HG02970 (cell line): Measurements from ENCODE around the gene GNAS-AS1.

Experiments used
- ATAC-seq: cut with Tn5 transposase; IDR thresholded peaks from one replicate; pipeline ENCODE4 v1.9.1; 2021; ENCODE audit warnings: mild to moderate bottlenecking, moderate library complexity, moderate number of reproducible peaks; ENCODE audit not compliant: unreplicated experiment, low FRiP score

Gene GNAS-AS1

DNA sequence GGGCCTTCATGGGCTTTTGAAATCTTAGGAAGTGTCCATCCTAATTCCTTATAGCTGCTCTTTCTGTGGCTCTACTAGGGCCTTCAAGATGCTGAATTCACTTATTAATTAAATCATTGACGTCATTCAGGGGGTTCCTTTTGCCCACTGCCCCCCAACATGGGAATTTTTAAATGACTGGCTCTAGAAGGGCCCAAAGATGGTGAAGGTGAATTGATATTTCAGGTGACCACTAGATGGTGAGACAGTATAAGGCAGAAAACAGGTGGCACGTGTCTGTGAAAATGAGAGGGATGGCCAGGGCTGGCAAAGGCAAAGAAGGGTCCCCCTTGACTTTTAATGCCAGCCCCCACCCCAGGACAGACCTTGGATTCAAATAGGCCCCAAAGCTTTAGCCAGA is 13.6 kb upstream of the GNAS-AS1 start:
- no peak for ATAC-seq

DNA sequence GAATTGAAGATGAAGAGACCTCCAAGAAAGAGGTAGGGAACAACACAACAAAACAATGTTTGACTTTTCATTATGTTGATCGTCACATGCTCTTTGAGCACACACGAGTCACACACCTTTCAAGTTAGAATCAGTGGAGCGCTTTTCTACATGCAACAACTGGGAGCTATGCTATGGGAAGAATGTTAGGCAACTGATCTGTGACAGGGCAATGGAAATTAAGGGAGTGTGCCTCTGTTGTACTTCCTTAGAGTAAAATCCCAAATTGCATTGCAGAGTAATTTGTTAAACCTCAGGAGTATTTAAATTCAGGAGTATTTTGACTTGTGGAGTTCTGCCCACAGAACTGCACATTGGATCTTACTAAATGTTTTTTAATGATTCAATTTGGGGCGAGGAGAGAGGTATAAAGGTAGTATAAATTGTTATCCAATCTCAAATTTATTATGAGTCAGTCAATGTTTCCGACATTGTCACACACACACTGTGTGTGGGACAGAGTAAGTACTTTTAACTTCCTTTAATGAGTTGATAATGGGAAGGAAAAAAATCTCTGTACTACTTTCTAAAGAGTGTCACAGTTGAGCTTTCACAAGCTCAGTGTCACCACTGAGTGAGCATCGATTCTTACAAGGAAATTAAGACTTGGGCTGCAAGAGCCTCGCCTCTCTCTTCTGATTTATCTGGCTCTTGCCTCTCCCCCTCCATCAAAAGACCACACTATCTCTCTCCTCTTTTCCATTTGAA is 12.5 kb upstream of the GNAS-AS1 start:
- ATAC-seq: no peak

DNA sequence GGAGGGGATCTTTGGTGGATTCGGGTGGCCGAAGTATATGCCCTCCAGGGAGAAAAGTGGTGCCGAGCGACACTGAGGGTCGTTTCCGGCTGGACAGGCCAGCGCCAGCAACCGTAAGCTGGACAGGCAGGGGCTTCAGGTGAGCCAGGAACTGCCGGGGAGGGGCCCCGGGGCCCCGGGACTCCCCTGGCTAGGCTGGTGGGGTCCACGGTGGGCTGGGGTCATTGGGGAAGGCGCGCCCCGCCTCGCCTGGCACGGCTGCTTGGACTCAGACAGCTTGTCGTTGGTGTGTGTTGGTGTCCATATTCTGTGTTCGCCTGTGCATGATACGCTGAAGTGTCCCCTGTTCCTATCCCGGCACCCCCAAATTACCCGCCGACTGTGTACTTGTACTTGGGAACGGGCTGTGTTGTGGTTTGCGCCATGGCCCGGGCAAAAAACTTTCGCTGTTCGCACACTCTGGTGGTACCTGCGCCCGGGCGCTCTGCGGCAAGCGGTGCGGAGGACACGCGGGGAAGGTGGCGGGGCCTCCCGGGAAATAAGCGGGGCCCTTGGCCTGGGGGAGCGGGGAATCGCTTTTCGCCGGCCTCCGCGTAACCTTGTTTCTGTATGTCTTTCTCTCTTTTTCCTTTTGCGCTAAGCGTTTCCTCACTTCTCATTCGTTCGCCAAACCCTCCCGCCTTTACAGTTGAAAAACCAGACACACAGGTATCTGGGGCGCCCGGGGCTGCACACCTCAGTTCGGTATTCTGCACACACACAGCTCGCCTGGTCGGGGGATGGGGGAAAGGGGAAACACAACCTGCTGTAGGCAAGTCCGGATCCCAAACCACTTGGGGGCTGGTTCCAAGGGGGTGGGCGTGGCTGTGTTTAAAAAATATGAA is 5.0 kb upstream of the GNAS-AS1 start:
- ATAC-seq: no peak

DNA sequence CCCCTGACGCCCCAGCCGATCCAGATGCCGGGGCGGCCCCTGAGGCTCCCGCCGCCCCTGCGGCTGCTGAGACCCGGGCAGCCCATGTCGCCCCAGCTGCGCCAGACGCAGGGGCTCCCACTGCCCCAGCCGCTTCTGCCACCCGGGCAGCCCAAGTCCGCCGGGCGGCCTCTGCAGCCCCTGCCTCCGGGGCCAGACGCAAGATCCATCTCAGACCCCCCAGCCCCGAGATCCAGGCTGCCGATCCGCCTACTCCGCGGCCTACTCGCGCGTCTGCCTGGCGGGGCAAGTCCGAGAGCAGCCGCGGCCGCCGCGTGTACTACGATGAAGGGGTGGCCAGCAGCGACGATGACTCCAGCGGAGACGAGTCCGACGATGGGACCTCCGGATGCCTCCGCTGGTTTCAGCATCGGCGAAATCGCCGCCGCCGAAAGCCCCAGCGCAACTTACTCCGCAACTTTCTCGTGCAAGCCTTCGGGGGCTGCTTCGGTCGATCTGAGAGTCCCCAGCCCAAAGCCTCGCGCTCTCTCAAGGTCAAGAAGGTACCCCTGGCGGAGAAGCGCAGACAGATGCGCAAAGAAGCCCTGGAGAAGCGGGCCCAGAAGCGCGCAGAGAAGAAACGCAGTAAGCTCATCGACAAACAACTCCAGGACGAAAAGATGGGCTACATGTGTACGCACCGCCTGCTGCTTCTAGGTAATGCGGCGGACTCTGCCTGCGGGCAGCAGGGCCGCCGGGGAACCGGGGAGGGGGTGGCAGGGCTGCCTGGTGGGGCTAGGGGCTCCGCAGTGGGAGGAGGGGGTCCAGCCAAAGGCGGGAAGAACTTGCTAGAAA is 4.2 kb upstream of the GNAS-AS1 start:
- no peak for ATAC-seq

DNA sequence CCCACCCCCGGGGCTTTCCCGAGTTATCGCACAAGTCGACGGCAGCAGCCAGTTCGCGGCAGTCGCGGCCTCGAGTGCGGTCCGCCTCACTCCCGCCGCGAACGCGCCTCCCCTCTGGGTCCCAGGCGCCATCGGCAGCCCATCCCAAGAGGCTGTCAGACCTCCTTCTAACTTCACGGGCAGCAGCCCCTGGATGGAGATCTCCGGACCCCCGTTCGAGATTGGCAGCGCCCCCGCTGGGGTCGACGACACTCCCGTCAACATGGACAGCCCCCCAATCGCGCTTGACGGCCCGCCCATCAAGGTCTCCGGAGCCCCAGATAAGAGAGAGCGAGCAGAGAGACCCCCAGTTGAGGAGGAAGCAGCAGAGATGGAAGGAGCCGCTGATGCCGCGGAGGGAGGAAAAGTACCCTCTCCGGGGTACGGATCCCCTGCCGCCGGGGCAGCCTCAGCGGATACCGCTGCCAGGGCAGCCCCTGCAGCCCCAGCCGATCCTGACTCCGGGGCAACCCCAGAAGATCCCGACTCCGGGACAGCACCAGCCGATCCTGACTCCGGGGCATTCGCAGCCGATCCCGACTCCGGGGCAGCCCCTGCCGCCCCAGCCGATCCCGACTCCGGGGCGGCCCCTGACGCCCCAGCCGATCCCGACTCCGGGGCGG is 3.4 kb upstream of the GNAS-AS1 start:
- ATAC-seq: no peak

DNA sequence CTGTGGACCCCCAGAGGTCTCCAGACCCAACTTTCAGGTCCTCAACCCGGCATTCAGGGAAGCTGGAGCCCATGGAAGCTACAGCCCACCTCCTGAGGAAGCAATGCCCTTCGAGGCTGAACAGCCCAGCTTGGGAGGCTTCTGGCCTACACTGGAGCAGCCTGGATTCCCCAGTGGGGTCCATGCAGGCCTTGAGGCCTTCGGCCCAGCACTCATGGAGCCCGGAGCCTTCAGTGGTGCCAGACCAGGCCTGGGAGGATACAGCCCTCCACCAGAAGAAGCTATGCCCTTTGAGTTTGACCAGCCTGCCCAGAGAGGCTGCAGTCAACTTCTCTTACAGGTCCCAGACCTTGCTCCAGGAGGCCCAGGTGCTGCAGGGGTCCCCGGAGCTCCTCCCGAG is 2.8 kb upstream of the GNAS-AS1 start:
- ATAC-seq: no peak

DNA sequence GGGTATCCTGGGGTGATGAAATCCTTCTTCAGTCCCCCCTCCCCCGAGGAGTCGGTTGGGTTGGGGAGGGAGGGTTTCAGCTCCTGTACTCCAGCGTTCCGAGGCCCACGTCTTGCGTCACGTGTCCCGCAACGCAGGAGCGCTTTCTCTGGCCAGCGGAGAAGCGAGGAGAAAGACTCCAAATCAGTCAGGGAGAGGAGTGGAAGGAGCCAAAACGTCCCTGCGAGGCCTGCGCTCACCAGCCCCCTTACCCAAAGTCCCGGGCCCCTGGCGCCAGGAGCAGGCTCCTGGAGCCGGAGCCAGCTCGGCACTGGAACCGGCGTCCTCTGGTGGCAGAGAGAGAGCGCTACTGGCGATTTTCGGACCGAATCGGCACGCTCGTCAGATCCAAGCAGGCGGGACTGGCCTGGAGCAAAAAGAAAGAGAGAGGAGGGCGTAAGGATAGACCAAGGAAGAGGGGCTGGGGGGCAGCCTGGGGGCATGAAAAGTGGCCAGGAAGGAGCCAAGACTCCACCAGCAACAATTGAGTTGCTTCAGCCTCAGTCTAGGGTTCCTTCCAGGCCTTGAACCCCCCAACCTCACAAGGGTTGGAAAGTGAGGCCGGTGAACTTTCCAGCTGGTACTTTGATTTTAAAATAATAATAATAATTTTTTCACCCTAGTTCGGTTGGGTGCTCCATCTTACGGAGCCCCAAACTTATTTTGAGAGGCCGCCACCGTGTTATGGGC is 2.0 kb upstream of the GNAS-AS1 start, which contains the start of gene GNAS:
GNAS (plus strand) TSS at position 174 of the 729 bp plus-strand sequence.
- no peak for ATAC-seq

DNA sequence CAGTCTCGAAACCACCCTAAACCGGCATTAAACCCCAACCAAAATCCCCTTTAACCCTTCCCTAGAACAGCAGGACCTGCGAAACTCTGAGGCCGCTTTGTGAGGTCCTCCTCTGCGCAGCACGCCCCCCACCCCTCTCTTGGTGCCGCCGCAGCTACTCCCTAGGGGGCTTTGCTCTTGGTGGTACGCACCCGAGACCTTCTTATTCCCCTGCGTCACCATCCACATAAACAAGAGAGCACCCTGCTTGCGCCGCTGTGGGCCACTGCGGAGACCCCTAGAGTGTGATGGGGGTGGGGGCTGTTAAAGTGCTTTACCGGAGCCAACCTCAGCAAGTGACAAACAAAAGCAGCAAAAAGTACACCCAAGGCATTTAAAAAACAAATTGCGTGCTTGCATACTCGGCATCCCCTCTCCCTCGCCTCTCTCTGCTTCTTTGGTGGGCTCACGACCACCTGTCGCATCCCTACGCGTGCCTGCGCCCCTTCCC is 1.3 kb upstream of the GNAS-AS1 start:
- ATAC-seq: no peak

DNA sequence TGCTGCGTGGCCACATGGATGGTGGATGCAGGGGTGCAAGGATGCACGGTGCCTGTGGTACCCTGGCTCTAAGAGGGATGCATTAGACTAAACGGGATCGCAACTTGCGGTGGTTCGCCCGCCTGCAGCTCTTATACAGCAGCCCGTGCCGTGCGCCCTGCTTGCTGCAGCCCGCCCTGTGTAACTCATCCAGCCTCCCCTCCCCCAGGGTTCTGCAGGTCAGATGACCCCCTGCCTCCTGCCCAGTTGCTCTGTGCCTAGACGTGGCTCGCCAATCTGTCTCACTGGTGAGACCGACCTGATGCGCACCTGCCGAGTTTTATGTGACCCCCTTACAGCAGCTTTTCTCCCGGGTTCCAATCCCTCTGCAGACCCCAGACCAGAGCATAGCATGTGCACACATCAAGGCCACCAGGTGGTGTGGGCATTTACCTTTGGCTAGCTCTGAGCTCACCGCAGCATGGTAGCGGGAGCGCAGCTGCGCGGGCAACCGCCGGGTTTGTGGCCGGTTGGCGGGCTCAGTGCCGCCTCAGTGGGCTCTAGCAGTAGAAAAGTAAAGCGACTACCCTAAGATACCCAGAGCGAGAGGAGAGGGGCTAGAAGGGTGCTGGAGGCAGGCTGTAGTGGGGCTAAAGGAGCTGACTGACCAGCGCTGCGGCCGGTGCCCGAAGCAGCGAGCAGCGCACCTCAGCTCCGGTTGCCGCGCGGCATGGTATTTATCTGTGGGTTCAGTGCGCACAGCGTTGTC is 693 bp upstream of the GNAS-AS1 start:
- ATAC-seq: no peak

DNA sequence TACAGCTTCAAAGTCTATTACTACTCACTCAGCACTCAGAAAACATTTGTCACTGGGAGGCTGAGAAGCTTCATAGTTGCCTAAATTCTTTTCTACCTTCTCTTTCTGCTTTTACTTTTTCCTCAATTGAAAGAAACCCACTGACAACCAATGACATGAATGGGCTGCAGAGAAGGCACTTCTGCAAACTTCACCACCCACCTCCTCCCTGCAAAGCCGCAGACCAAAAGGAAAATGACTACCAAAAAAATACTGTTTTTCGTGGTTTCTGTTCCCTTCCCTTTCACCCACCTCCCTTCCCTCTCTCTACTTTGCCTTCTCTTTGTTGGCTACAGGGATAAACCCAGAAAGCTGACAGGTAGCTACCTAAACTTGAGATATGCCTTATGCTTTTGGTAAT is 3.2 kb downstream of the GNAS-AS1 start:
- ATAC-seq: no peak

DNA sequence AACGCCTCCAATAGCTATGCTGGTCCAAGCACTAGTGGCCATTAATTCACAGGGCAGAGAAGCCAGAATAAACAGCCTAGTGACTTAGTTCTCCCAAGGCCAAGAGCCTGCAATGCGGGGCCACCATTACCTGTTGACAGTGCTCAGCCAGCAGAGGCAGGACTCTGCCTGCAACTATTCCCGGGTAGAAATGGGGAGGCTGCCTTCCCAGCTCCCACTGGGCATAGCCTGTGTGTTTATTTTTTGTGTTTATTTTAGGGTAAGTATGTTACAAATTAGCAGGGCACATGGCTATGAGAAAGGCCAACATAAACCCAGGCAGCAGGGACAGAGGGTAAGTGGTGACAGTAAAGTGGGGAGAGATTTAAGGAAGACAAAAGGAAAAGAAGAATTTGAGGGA is 5.0 kb downstream of the GNAS-AS1 start:
- no peak for ATAC-seq

DNA sequence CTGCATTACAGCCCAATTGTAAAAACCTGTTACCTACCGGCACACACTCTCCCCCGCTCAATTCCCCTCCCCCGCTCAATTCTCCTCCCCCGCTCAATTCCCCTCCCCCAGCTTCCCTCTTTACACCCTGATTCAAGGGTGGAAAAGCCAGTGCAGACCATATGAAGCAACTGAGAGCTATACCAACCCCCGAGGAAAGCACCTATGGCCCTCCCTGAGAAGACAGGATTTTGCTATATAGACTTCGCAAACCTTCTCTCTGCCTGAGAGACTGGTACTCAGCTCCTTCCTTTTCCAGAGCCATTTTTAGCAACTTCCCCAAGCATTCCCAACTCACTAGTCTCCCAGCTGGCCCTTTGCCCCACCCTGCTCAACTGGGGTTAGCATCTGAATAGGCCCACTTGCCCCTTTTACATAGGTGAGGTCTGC is 7.6 kb downstream of the GNAS-AS1 start:
- ATAC-seq: no peak

DNA sequence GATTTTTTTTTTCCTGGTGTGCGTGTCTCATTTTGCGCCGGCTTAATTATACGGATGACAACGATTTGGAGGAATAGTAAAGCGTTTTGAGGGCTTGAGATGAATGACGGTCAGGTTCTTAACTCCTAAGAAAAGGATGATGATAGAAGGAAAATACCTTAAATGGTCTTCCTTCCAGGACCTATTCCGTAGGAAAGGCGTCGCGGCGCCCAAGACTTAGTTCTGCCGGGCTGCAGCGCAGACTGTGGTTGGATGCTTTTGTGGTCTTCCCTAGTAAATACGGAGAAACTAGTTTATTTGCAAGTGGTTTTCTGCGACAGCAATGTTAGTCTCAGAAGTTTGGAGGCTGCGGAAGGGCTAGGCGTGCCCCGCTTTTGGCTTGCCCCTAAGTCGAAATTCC is 8.4 kb downstream of the GNAS-AS1 start:
- ATAC-seq: no peak

DNA sequence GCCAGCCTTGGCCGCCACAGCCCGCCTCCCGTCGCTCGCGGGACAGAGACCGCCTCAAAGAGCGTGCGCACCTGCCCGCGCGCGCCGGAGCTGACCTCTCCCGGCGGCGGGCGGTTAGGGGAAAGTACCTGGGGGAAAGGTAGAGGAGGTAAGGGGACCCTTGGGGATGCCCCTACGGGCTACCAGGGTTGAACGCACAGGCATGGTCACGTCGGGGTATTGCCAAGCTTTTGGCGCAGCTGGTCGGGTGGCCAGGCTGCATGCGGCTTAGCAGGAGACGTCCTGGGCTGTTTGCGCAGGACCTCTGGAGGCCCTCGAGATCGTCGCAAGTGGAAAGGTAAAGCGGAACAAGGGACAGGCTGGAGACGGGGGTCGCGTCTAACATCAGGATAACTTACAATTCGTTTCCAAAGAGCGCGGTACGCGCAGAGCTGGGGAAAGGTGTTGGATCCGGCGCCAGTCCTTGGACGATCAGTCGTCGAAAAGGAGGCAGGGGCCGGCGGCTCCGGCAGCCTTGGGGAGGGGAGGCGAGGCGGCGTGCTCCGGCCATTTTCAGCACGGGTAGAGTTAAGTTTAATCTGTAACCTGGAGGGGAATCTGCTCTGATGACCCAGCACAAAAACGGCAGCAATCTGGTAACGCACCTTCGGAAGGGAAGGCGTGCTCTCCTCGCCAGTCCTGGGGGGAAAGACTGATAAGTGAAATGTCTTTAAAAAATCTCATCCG is 9.0 kb downstream of the GNAS-AS1 start:
- no peak for ATAC-seq

DNA sequence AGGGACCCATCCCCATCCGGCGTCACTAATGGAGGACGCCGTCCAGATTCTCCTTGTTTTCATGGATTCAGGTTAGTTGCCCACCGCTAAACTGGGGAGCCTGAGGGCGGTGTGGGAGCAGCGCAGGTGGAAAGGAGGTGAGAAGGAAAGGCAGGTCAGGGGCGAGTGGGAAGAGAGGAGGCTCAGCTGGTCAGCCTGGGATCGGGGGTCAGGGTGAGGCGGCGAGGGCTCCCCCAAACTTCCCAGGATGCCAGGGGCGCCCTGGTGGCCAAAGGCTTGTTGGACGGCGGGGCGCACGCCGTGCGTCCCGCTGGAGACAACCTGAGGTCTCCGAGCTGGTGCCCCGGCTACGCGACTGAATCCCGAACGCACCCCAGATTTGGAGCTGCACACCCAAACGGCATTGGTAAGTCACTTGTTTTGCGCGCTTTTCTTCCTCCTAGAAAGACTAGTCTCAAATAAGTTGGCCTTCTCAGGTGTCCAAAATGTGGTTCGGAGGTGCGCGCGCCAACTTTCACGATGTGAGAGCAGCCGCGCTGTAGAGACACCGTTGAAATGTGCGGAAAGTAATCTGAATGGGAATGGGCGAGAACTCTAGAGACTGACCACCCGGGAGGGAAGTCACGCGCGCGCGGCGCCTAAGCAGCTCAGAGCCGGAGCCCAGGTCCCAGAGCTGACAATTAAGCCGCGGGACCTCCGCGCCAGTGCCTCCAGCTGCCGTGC is 9.7 kb downstream of the GNAS-AS1 start:
- no peak for ATAC-seq

DNA sequence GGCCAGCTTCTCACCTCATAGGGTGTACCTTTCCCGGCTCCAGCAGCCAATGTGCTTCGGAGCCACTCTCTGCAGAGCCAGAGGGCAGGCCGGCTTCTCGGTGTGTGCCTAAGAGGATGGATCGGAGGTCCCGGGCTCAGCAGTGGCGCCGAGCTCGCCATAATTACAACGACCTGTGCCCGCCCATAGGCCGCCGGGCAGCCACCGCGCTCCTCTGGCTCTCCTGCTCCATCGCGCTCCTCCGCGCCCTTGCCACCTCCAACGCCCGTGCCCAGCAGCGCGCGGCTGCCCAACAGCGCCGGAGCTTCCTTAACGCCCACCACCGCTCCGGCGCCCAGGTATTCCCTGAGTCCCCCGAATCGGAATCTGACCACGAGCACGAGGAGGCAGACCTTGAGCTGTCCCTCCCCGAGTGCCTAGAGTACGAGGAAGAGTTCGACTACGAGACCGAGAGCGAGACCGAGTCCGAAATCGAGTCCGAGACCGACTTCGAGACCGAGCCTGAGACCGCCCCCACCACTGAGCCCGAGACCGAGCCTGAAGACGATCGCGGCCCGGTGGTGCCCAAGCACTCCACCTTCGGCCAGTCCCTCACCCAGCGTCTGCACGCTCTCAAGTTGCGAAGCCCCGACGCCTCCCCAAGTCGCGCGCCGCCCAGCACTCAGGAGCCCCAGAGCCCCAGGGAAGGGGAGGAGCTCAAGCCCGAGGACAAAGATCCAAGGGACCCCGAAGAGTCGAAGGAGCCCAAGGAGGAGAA is 10.5 kb downstream of the GNAS-AS1 start:
- no peak for ATAC-seq

DNA sequence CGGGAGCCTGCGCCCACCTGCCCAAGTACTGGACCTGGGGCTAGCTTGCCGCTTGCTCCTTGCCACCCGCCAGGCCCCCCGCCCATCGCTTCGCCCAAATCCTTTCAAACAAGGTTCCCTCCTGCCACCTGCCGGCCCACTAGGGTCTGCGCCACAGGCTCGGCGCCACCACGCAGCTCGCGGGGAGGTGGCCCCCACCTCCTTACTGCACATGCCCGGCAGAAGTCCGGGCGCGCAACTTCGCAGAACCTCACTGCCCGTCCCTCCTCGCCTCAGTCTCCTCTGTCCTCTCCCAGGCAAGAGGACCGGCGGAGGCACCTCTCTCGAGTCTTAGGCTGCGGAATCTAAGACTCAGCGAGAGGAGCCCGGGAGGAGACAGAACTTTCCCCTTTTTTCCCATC is 11.2 kb downstream of the GNAS-AS1 start:
- no peak for ATAC-seq
